SH-SY5Y (cell line): ENCODE measurements around the gene HBB.
"Not testable (repeated sequence)": the region's sequence is repeated elsewhere in the genome, so short reads cannot be mapped to it uniquely, and the experiment has no call there.

ENCODE experiments used
- GATA2 ChIP-seq: IDR thresholded peaks from 2 replicates; pipeline ENCODE4 v1.6.1; 2011; ENCODE audit warnings: mild to moderate bottlenecking, low read depth, low read length
- GATA3 ChIP-seq: IDR thresholded peaks from 2 replicates; pipeline ENCODE4 v1.6.1; 2011; ENCODE audit warnings: low read depth, mild to moderate bottlenecking, low read length, moderate library complexity

The HBB gene

GRCh38 chr11:5226732-5227310 lies at the start of gene HBB:
HBB (minus strand) TSS chr11:5227071; CDS start chr11:5227021, 50 bp downstream.
- TF ChIP-seq GATA3: no peak
- no peak for TF ChIP-seq GATA2

- TF ChIP-seq GATA2 (no peak), GATA3 (no peak)
These were observed 48.7 kb upstream of the HBB start for GRCh38 chr11:5275369-5276110.

GRCh38 chr11:5274395-5274794 lies 47.5 kb upstream of the HBB start:
- no peak for TF ChIP-seq GATA3
- no peak for TF ChIP-seq GATA2

- TF ChIP-seq GATA2: no peak
- no peak for TF ChIP-seq GATA3
These were observed 45.6 kb upstream of the HBB start for GRCh38 chr11:5272395-5273017.

GRCh38 chr11:5269715-5270147 lies 42.9 kb upstream of the HBB start, which contains the start of gene HBE1:
HBE1 (minus strand) TSS chr11:5269945; CDS start chr11:5269890, 55 bp downstream.
- no peak for TF ChIP-seq GATA2
- TF ChIP-seq GATA3: no peak

- TF ChIP-seq GATA3 (no peak), GATA2 (no peak)
These were observed 40.2 kb upstream of the HBB start for GRCh38 chr11:5267033-5267563.

GRCh38 chr11:5266609-5267008 lies 39.7 kb upstream of the HBB start:
- no peak for TF ChIP-seq GATA3
- TF ChIP-seq GATA2: no peak

GRCh38 chr11:5265832-5266231 lies 39.0 kb upstream of the HBB start:
- no peak for TF ChIP-seq GATA3
- TF ChIP-seq GATA2: no peak

GRCh38 chr11:5258543-5259262 lies 31.8 kb upstream of the HBB start:
- TF ChIP-seq GATA3 (no peak), GATA2 (no peak)

- TF ChIP-seq GATA2: no peak
- no peak for TF ChIP-seq GATA3
These were observed 30.4 kb upstream of the HBB start for GRCh38 chr11:5257296-5257695.

- not testable (repeated sequence) for TF ChIP-seq GATA3, GATA2
These were observed 28.0 kb upstream of the HBB start, which contains the start of gene HBG2 for GRCh38 chr11:5254646-5255413. HBG2 (minus strand) TSS chr11:5254781; CDS start chr11:5254728, 53 bp downstream.

GRCh38 chr11:5252919-5253265 lies 26.0 kb upstream of the HBB start:
- TF ChIP-seq GATA2 (no peak), GATA3 (no peak)
